ENCODE measurements around the gene UNC93A.

UNC93A gene

GRCh38 chr6:167342879-167343610, 51.9 kb downstream of the UNC93A start:
- Histone ChIP-seq H3K9me3 (ENCODE audit: control insufficient read depth, low read length) (no peaks in the 10 kb centered on the region), H2AFZ (no peak overlapping the region), H3K4me1 (no peaks in the 10 kb centered on the region), H3K27me3 (ENCODE audit: control insufficient read depth, insufficient read depth, low read length) (no peaks in the 10 kb centered on the region), H3K4me2 (ENCODE audit: low read length) (no peak overlapping the region), H3K36me3 (ENCODE audit: control insufficient read depth, insufficient read depth, low read length) (no peaks in the 10 kb centered on the region), H3K4me3 (ENCODE audit: low read depth, low read length) (no peak overlapping the region), H3K27ac (no peak overlapping the region), H3K79me2 (no peaks in the 10 kb centered on the region), H3K9ac (no peak overlapping the region)
- no peak for TF ChIP-seq CTCF (IDR thresholded peaks at IDR 0.05)

GRCh38 chr6:167345348-167345747, 54.2 kb downstream of the UNC93A start:
- no peaks in the 10 kb centered on the region for H3K79me2 ChIP-seq
- no peak overlapping the region for H2AFZ ChIP-seq
- H3K36me3 ChIP-seq (ENCODE audit: control insufficient read depth, insufficient read depth, low read length) = no peaks in the 10 kb centered on the region
- TF ChIP-seq CTCF (IDR thresholded peaks at IDR 0.05) = no peak
- H3K9ac ChIP-seq = no peak overlapping the region
- no peaks in the 10 kb centered on the region for H3K27me3 ChIP-seq (ENCODE audit: control insufficient read depth, insufficient read depth, low read length)
- no peaks in the 10 kb centered on the region for H3K4me1 ChIP-seq
- no peak overlapping the region for H3K27ac ChIP-seq
- H3K4me2 ChIP-seq (ENCODE audit: low read length) = no peak overlapping the region
- no peaks in the 10 kb centered on the region for H3K9me3 ChIP-seq (ENCODE audit: control insufficient read depth, low read length)
- H3K4me3 ChIP-seq (ENCODE audit: low read depth, low read length) = no peak overlapping the region

- H3K27ac ChIP-seq = no peak overlapping the region
These were observed 54.8 kb downstream of the UNC93A start for GRCh38 chr6:167345960-167346359.

GRCh38 chr6:167347226-167347625, 56.1 kb downstream of the UNC93A start:
- Histone ChIP-seq H3K4me2 (ENCODE audit: low read length) (no peak overlapping the region), H3K4me1 (no peaks in the 10 kb centered on the region), H3K9ac (no peak overlapping the region), H3K9me3 (ENCODE audit: control insufficient read depth, low read length) (no peaks in the 10 kb centered on the region), H3K27ac (no peak overlapping the region), H3K27me3 (ENCODE audit: control insufficient read depth, insufficient read depth, low read length) (no peaks in the 10 kb centered on the region), H3K79me2 (no peaks in the 10 kb centered on the region), H3K36me3 (ENCODE audit: control insufficient read depth, insufficient read depth, low read length) (no peaks in the 10 kb centered on the region), H3K4me3 (ENCODE audit: low read depth, low read length) (no peak overlapping the region), H2AFZ (no peak overlapping the region)
- no peak for TF ChIP-seq CTCF (IDR thresholded peaks at IDR 0.05)

More at GRCh38 chr6:167345960-167346359, 54.8 kb downstream of the UNC93A start:
- Histone ChIP-seq H3K9ac (no peak overlapping the region), H3K36me3 (ENCODE audit: control insufficient read depth, insufficient read depth, low read length) (no peaks in the 10 kb centered on the region), H3K79me2 (no peaks in the 10 kb centered on the region), H3K9me3 (ENCODE audit: control insufficient read depth, low read length) (no peaks in the 10 kb centered on the region), H2AFZ (no peak overlapping the region), H3K4me2 (ENCODE audit: low read length) (no peak overlapping the region), H3K4me3 (ENCODE audit: low read depth, low read length) (no peak overlapping the region), H3K27me3 (ENCODE audit: control insufficient read depth, insufficient read depth, low read length) (no peaks in the 10 kb centered on the region), H3K4me1 (no peaks in the 10 kb centered on the region)
- no peak for TF ChIP-seq CTCF (IDR thresholded peaks at IDR 0.05)

All from parathyroid adenoma (tissue), 2 donors.